HG02870 (cell line): ENCODE data around the gene DUOX2.
"Not testable (repeated sequence)": the region's sequence is repeated elsewhere in the genome, so short reads cannot be mapped to it uniquely, and the experiment has no call there.

Source experiments
- ATAC-seq: cut with Tn5 transposase; IDR thresholded peaks from one replicate; pipeline ENCODE4 v1.9.1; 2021; ENCODE audit warnings: mild to moderate bottlenecking, moderate library complexity; ENCODE audit not compliant: unreplicated experiment

DUOX2 gene

DNA sequence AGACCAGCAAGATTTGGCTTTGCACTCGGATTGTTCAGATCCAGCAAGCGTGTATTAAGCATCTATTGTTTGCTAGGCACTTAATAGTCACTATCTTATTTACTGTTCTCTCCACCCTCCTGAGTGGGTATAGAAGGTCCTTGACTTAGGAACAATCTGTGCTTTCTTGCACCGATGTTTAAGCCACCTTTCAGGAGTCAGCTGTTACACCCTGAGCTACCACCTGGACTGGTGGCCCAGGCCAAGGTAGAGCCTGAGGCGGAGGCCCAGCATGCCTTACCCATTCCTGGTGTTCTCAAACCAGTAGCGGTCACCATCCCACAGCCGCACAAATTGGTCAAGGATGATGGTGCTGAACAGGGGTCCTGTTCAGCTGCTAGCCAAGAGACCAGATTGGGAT lies 25.8 kb upstream of the DUOX2 start:
- ATAC-seq, result no peak

GRCh38 chr15:45138814-45139765 lies 25.1 kb upstream of the DUOX2 start:
- no peak for ATAC-seq

DNA sequence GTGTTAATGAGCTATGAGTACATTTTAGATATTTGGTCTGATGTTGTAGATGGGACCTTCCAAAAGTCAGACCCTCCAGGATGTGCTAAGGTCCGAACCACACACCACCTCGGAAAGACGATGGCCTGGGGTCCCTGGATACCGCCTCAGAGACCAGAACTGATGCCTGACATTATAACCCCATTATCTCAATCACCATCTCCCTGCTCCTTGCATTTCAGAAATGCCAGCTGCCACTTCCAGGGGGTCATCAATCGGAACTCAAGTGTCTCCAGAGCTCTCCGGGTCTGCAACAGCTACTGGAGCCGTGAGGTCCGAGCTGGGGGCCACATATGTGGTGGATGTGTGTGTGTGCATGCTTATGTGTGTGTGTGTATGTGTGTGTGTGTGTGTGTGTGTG lies 23.7 kb upstream of the DUOX2 start:
- no peak for ATAC-seq

- ATAC-seq, result no peak
Observed at GRCh38 chr15:45136378-45136764, 22.4 kb upstream of the DUOX2 start.

- ATAC-seq, result not testable (repeated sequence)
Observed at GRCh38 chr15:45135705-45136377, 21.9 kb upstream of the DUOX2 start.

- no peak for ATAC-seq
Observed at GRCh38 chr15:45134682-45135604, 21.0 kb upstream of the DUOX2 start.

GRCh38 chr15:45134046-45134445 lies 20.1 kb upstream of the DUOX2 start:
- ATAC-seq, result no peak

GRCh38 chr15:45133561-45133920 lies 19.6 kb upstream of the DUOX2 start:
- ATAC-seq, result no peak

DNA sequence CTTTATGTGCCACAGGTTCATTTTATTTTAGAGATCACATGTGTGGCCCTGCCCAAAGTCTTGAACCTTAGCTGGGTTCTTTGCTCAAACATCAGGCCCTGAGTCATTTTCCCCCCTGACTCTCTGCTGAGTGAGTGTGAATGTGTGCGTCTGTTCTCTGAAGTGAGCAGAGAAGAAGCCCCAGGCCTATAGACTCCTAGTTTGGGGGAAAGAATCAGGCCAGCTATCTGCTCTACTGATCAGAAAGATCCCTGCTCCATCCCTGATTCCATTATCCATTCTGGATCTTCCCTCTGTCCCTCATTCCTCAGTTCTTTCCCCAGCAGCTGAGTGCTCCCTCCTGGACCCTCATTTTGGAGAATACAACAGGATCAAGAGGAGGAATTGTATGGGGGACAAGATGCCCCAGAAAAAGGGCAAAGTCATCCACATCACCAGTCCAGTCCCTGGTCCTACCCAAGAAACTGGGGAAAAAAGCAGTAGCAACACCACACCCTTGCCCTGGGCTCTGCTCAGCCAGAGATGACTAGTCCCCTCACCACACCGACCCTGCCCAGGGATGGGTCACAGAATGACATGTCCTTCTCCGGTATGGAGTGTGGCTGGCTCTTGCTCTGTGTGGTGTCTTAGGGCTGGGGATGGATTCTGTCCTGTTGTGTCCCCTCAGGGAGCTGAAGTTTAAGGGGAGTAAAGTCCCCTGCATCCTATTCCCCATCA lies 19.0 kb upstream of the DUOX2 start:
- ATAC-seq, result no peak

GRCh38 chr15:45131510-45131909 lies 17.5 kb upstream of the DUOX2 start:
- no peak for ATAC-seq

GRCh38 chr15:45130291-45131000 lies 16.5 kb upstream of the DUOX2 start:
- no peak for ATAC-seq

DNA sequence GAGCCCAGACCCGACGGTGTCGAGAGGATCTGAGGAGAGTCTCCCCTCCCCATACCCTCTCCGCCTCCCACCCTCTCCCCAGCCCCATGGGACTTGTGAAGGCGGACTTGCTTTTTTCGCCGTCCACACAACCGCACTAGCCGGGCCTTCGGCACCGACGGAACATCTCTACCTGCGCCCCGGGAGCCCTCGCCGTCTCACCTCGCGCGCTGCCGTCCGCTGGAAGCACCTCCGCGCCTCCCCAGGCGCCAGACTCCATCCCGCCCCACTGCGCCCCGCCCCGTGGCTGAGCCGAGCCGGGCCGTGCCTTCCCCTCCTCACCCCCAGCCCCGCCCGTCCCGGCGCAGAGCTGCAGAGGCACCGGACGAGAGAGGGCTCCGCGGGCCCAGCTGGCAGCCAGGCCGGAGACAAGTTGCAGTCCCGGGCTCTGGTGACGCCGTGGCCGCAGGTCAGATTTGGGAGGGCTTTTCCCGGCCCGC lies 15.7 kb upstream of the DUOX2 start, which contains the start of the genes DUOX1 and DUOXA1:
DUOX1 (plus strand) TSS at position 344 of the 479 bp plus-strand sequence. CDS start 1,973 bp downstream, outside the sequence.
DUOXA1 (minus strand) TSS at position 229 of the 479 bp plus-strand sequence. CDS start 6,865 bp downstream, outside the sequence.
- ATAC-seq, result no peak

- no peak for ATAC-seq
Observed at GRCh38 chr15:45128971-45129639, 15.1 kb upstream of the DUOX2 start.

GRCh38 chr15:45126535-45127158 lies 12.7 kb upstream of the DUOX2 start:
- ATAC-seq, result no peak

DNA sequence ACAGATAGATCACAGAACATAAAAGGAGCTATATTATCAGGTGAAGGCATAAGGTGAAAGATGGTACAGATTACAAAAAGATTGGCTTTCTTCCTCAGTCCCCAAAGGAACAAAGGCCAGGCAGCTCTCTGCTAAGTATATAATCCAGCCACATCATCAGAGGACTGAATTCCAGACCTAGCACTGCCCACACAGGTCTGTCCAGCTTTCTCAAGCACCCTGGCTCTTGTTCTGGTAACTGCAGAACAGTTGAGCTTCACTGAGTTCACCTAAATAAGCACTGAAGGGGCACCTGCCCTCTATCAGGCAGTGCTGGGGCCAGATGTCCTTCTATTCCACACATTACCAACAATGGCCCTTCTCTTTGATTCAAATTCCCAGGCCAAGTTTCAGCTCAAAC lies 9.4 kb upstream of the DUOX2 start:
- ATAC-seq, result no peak

- no peak for ATAC-seq
Observed at GRCh38 chr15:45122719-45123118, 8.7 kb upstream of the DUOX2 start.

DNA sequence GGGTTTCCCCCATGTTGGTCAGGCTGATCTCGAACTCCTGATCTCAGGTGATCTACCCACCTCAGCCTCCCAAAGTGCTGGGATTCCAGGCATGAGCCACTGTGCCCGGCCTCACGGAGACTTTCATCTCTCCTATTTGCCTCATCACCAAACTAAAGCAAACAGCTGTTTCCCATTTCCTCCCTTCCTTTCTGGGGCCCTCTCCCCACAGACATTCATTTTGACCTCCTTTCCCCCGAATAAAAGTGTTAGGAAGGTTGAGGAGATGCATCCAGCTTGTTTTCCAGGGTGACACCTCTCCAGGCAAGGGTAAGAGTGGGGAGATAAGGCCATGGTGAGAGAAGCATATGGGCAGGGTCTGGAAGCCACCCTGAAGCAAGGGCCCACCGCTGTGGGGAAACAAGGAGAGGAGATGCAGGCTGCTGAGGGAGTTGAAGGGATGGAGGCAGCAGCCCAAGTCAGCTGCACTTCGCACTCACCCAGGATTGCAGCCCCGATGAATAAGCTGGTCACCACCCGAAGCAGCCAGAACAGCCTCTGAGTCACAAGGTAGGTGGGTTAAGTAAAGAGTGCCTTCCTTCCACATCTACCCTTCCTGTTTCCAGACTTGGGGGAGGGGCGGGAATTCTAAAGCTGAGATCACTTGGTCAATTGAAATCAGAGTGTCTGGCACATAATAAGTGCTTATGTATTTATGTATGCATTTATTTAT lies 7.9 kb upstream of the DUOX2 start:
- no peak for ATAC-seq

DNA sequence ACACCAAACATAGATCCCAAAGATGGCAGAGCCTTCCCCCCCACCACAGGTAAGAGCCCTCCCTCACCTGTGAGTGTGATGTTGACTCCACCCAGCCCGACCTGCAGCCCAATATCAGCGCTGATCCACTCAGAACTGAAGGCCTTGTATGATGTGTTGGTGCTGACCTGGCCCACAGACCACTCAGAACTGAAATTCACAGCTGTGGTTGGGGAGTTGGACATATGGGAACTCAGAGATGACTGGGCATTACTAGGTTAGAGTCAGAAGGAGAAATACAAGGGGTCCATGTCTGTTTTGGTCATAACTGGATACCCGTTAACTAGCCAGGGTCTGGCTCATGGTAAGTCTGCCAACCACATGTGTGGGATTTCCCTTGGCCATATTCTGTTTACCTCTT lies 7.0 kb upstream of the DUOX2 start:
- ATAC-seq, result no peak
